Measurements from ENCODE around the gene C22orf15. TPM values are rescaled to one million over a fixed set of nuclear protein-coding genes. Genes with fewer than 3 reads are reported as not detected.
A peak's percentile ranks its signal among the peaks of the same experiment; 100 is the strongest.

Gene C22orf15
- total and polyA plus RNA-seq, 2 of the 8 experiments (the other 6 are each of a cell fraction or from before 2014, with no cell fraction given) = 4.2 to 4.9 TPM

- H3K9ac ChIP-seq (replicated peaks in 1 of 4; ENCODE audit: extremely low read depth in 1 of 4, low read depth in 3 of 4, low read length in 3 of 4) = no peak overlapping the region
- H3K79me2 ChIP-seq (ENCODE audit: control insufficient read depth in 1 of 2, insufficient read depth in 2 of 2, low read length in 2 of 2) = no peaks in the 10 kb centered on the region
- no peaks in the 10 kb centered on the region for H3K27me3 ChIP-seq (replicated peaks in 1 of 4; ENCODE audit: control insufficient read depth in 3 of 4, extremely low read depth in 1 of 4, insufficient read depth in 3 of 4, low read length in 3 of 4)
- H2BK20ac ChIP-seq (ENCODE audit: low read length) = no peak overlapping the region
- no peak overlapping the region for H3K23ac ChIP-seq (ENCODE audit: insufficient read length)
- H4K8ac ChIP-seq (ENCODE audit: extremely low read depth, insufficient read depth, low read length) = no peak overlapping the region
- DNase-seq (ENCODE audit: low read depth in 1 of 2, low spot score in 2 of 2) (no peak), FAIRE-seq (no peak)
- peaks cover 13% of the 10 kb centered on the region; the same call in 1 of the 2 replicates for H3K23me2 ChIP-seq (ENCODE audit: low read depth, low read length)
- CTCF ChIA-PET (ENCODE audit: partially characterized antibody) = interaction anchor here (1.3 to 2.2 kb wide), 2 partner anchors 15 to 16 kb away, joined by 5 to 6 read pairs; partner anchors contain the start of gene CHCHD10
- H3K4me2 ChIP-seq (ENCODE audit: insufficient read depth in 1 of 2, low read depth in 2 of 2, low read length in 2 of 2) = no peak overlapping the region
- no peaks in the 10 kb centered on the region for H4K20me1 ChIP-seq (replicated peaks in 1 of 2; ENCODE audit: control insufficient read depth in 1 of 2, insufficient read depth in 2 of 2, low read length in 2 of 2)
- H3K36me3 ChIP-seq (ENCODE audit: control insufficient read depth in 2 of 4, insufficient read depth in 4 of 4, low read length in 3 of 4) = no peaks in the 10 kb centered on the region
- H3K79me1 ChIP-seq (ENCODE audit: low read depth, low read length) = no peaks in the 10 kb centered on the region
- TF ChIP-seq EGR1 (IDR thresholded peaks at IDR 0.05; ENCODE audit: borderline replicate concordance, low read depth, low read length) (no peak), KDM1A (IDR thresholded peaks at IDR 0.05; ENCODE audit: borderline replicate concordance, low read length) (no peak), SP4 (IDR thresholded peaks at IDR 0.05; ENCODE audit: low read length) (no peak), TAF7 (optimal IDR thresholded peaks at IDR 0.05; ENCODE audit: borderline replicate concordance, low read depth, low read length) (no peak), RFX5 (IDR thresholded peaks at IDR 0.05; ENCODE audit: borderline replicate concordance, low read depth, low read length) (no peak), CHD2 (IDR thresholded peaks at IDR 0.05; ENCODE audit: low read length) (no peak), RBBP5 (IDR thresholded peaks at IDR 0.05; ENCODE audit: borderline replicate concordance, low read depth, low read length) (no peak), KDM5A (IDR thresholded peaks at IDR 0.05; ENCODE audit: low read length) (no peak), RAD21 (IDR thresholded peaks at IDR 0.05 in 1 of 2, conservative IDR thresholded peaks at IDR 0.05 in 1 of 2; ENCODE audit: low read depth in 2 of 2, low read length in 2 of 2) (no peak), MAFK (IDR thresholded peaks at IDR 0.05; ENCODE audit: low read depth, low read length) (no peak), CREB1 (IDR thresholded peaks at IDR 0.05) (no peak), TBP (IDR thresholded peaks at IDR 0.05; ENCODE audit: low read depth, low read length) (no peak), SRF (IDR thresholded peaks at IDR 0.05; ENCODE audit: low read depth, low read length) (no peak), TCF12 (IDR thresholded peaks at IDR 0.05; ENCODE audit: low read depth, low read length) (no peak), ZNF274 (IDR thresholded peaks at IDR 0.05; ENCODE audit: borderline replicate concordance, extremely low read depth, low read length) (no peak)
- no peak overlapping the region for H2BK15ac ChIP-seq (ENCODE audit: low read length)
- H4K5ac ChIP-seq (ENCODE audit: insufficient read length, low read depth, low read length) = no peak overlapping the region
- 96% methylated on average over 15 of the region's 16 CpGs; no CpG with 5 or more reads in 1 of the 2 experiments for WGBS, 2 experiments (ENCODE audit: extremely low coverage in 1 of 2, insufficient coverage in 1 of 2, insufficient read length in 1 of 2, insufficient replicate concordance in 2 of 2, low coverage in 1 of 2, low lambda C conversion rate in 2 of 2, missing lambda C conversion rate in 1 of 2)
- POLR2A ChIA-PET (ENCODE audit: partially characterized antibody) = interaction anchor here (1.2 to 5.3 kb wide), 4 partner anchors 10 to 105 kb away, joined by 3 to 22 read pairs (median 6); partner anchors contain the start of genes C22orf15, CHCHD10 and SLC2A11
- H2AK5ac ChIP-seq (ENCODE audit: low read depth, low read length) = no peak overlapping the region
- H3K4me1 ChIP-seq (replicated peaks in 1 of 4; ENCODE audit: control insufficient read depth in 3 of 4, insufficient read depth in 4 of 4, low read length in 3 of 4) = peaks cover 0 to 6% (median 2%) of the 10 kb centered on the region in 4 experiments; a peak in 4 of 7 replicates
- no peak overlapping the region for H3K4ac ChIP-seq (replicated peaks; ENCODE audit: insufficient read length, low read depth, low read length)
- no peak overlapping the region for H3K18ac ChIP-seq (ENCODE audit: extremely low read depth, low read length)
- no peak overlapping the region for H2BK12ac ChIP-seq (ENCODE audit: low read depth, low read length)
- H4K91ac ChIP-seq (replicated peaks; ENCODE audit: insufficient read length, low read length) = peak overlapping the region; percentile 46
- H3K27ac ChIP-seq (ENCODE audit: low read depth, low read length) = no peak overlapping the region
- H2AFZ ChIP-seq (ENCODE audit: low read length) = no peak overlapping the region
- no peaks in the 10 kb centered on the region for H3K9me3 ChIP-seq (ENCODE audit: insufficient read depth in 2 of 2, low read depth in 1 of 2, low read length in 1 of 2)
- H3K14ac ChIP-seq (ENCODE audit: insufficient read length) = no peak overlapping the region
- no peak overlapping the region for H3K4me3 ChIP-seq (ENCODE audit: extremely low read depth in 1 of 4, insufficient read depth in 2 of 4, low read depth in 3 of 4, low read length in 4 of 4)
- no peak overlapping the region for H2BK5ac ChIP-seq (ENCODE audit: low read depth, low read length)
- no peak overlapping the region for H3K56ac ChIP-seq (replicated peaks; ENCODE audit: insufficient read length, low read depth, low read length)
- H2BK120ac ChIP-seq (replicated peaks; ENCODE audit: low read depth, low read length) = no peak overlapping the region
Observed at GRCh38 chr22:23752750-23753149, 10.0 kb upstream of the C22orf15 start.

Measured in H1 (cell line).